Activated CD4-positive, alpha-beta T cell treated with anti-CD3 and anti-CD28 coated beads for 36 hours (primary cell): ENCODE data around the gene RASA2. TPM values are rescaled to one million over a fixed set of nuclear protein-coding genes. Genes with fewer than 3 reads are reported as not detected.
A peak's percentile ranks its signal among the peaks of the same experiment; 100 is the strongest.

ENCODE experiments used
- ATAC-seq: fragments of 200-7000 bp; cut with Tn5 transposase; one replicate; pipeline ENCODE4 v1.10.0; 2021; ENCODE audit warnings: mild to moderate bottlenecking, moderate library complexity
- CTCF ChIA-PET: fragments of 350-600 bp; sonication (Branson Sonifier 250); formaldehyde crosslinking; loops from one replicate; lab custom pipeline; 2021; ENCODE audit warnings: antibody characterized with exemption; lab: Charles Lee
- POLR2A ChIA-PET: fragments of 350-600 bp; sonication (Branson Sonifier 250); formaldehyde crosslinking; loops from one replicate; lab custom pipeline; 2021; ENCODE audit warnings: antibody characterized with exemption, inconsistent platforms; lab: Charles Lee
- DNase-seq: peaks from one replicate; pipeline ENCODE4 v3.0.0-alpha.2; 2020
- H3K27ac Mint-ChIP-seq: one replicate; pipeline ENCODE4 v1.8.0; 2021; ENCODE audit warnings: mixed read lengths
- H3K27me3 Mint-ChIP-seq: one replicate; pipeline ENCODE4 v1.8.0; 2021; ENCODE audit warnings: mixed read lengths
- H3K36me3 Mint-ChIP-seq: one replicate; pipeline ENCODE4 v1.8.0; 2021; ENCODE audit warnings: low read depth, mixed read lengths
- H3K4me1 Mint-ChIP-seq: one replicate; pipeline ENCODE4 v1.8.0; 2021; ENCODE audit warnings: mixed read lengths
- H3K4me3 Mint-ChIP-seq: one replicate; pipeline ENCODE4 v1.8.0; 2021; ENCODE audit warnings: mild to moderate bottlenecking, moderate library complexity, mixed read lengths
- H3K9me3 Mint-ChIP-seq: one replicate; pipeline ENCODE4 v1.8.0; 2021; ENCODE audit warnings: low read depth, mixed read lengths
- intact Hi-C, 2 experiments: fragments of 100-400 bp; cut with DNase I in 1 of 2; cut with micrococcal nuclease in 1 of 2; formaldehyde crosslinking; loops; one replicate each; pipeline versions ENCODE4 v1.14.2 to v1.15.1; 2022 to 2024; cut with DNase I, micrococcal nuclease
- total RNA-seq, 2 experiments: library from RNA; stranded (reverse); gene quantifications; one replicate each; pipeline ENCODE4 v1.2.3, GENCODE V29; 2021

RASA2 gene
- total RNA-seq, 2 experiments from 2014 or later = 30.8 to 32.0 TPM

- intact Hi-C loops = no loop called here
- POLR2A ChIA-PET = no interaction called here
- Mint-ChIP-seq H3K4me3 (no peak overlapping the region), H3K27me3 (no peaks in the 10 kb centered on the region), H3K9me3 (peaks cover 7% of the 10 kb centered on the region), H3K36me3 (no peaks in the 10 kb centered on the region), H3K4me1 (no peaks in the 10 kb centered on the region), H3K27ac (no peak overlapping the region)
- no peak for DNase-seq
- CTCF ChIA-PET = interaction anchor here (0.8 to 1.1 kb wide), 3 partner anchors 41 to 329 kb away, joined by 3 read pairs; no protein-coding TSS in a partner anchor
- no peak for ATAC-seq
Measured at GRCh38 chr3:141632779-141633374, 146.1 kb downstream of the RASA2 start.

- intact Hi-C loops = loop anchor here in 1 of 2 experiments (10.0 kb wide), 1 partner anchor 287 kb away; no protein-coding TSS in a partner anchor
- H3K9me3 Mint-ChIP-seq = no peaks in the 10 kb centered on the region
- no peak overlapping the region for H3K4me3 Mint-ChIP-seq
- ATAC-seq = no peak
- no peaks in the 10 kb centered on the region for H3K36me3 Mint-ChIP-seq
- ChIA-PET POLR2A (no interaction called here), CTCF (no interaction called here)
- DNase-seq = no peak
- H3K4me1 Mint-ChIP-seq = no peaks in the 10 kb centered on the region
- no peaks in the 10 kb centered on the region for H3K27me3 Mint-ChIP-seq
- H3K27ac Mint-ChIP-seq = no peak overlapping the region
Measured at GRCh38 chr3:141642215-141642614, 155.4 kb downstream of the RASA2 start.

GRCh38 chr3:141643391-141643790 is 156.6 kb downstream of the RASA2 start:
- H3K4me1 Mint-ChIP-seq = no peaks in the 10 kb centered on the region
- DNase-seq = no peak
- H3K27ac Mint-ChIP-seq = no peak overlapping the region
- intact Hi-C loops = loop anchor here in 1 of 2 experiments (10.0 kb wide), 1 partner anchor 289 kb away; no protein-coding TSS in a partner anchor
- H3K36me3 Mint-ChIP-seq = no peaks in the 10 kb centered on the region
- ChIA-PET POLR2A (no interaction called here), CTCF (interaction anchor here (0.6 to 2.8 kb wide), 6 partner anchors 15 to 320 kb away, joined by 3 to 21 read pairs (median 6); no protein-coding TSS in a partner anchor)
- no peak overlapping the region for H3K4me3 Mint-ChIP-seq
- no peak for ATAC-seq
- no peaks in the 10 kb centered on the region for H3K27me3 Mint-ChIP-seq
- H3K9me3 Mint-ChIP-seq = no peaks in the 10 kb centered on the region

- Mint-ChIP-seq H3K27ac (no peak overlapping the region), H3K9me3 (no peaks in the 10 kb centered on the region), H3K36me3 (no peaks in the 10 kb centered on the region), H3K27me3 (no peaks in the 10 kb centered on the region), H3K4me3 (no peak overlapping the region), H3K4me1 (no peaks in the 10 kb centered on the region)
- POLR2A ChIA-PET = no interaction called here
- DNase-seq = no peak
- CTCF ChIA-PET = interaction anchor here (0.6 to 2.8 kb wide), 14 partner anchors 12 to 320 kb away, joined by 3 to 21 read pairs (median 4); no protein-coding TSS in a partner anchor
- no peak for ATAC-seq
- intact Hi-C loops = loop anchor here (1.0 to 10.0 kb wide), 3 partner anchors 67 to 289 kb away; no protein-coding TSS in a partner anchor
Measured at GRCh38 chr3:141643796-141644195, 157.0 kb downstream of the RASA2 start.

GRCh38 chr3:141644931-141645330 is 158.1 kb downstream of the RASA2 start:
- H3K36me3 Mint-ChIP-seq = no peaks in the 10 kb centered on the region
- POLR2A ChIA-PET = no interaction called here
- intact Hi-C loops = loop anchor here (1.0 to 10.0 kb wide), 4 partner anchors 68 to 290 kb away; no protein-coding TSS in a partner anchor

GRCh38 chr3:141646760-141647561 is 160.1 kb downstream of the RASA2 start:
- POLR2A ChIA-PET = no interaction called here
- no peaks in the 10 kb centered on the region for H3K9me3 Mint-ChIP-seq
- intact Hi-C loops = loop anchor here in 1 of 2 experiments (5.0 to 10.0 kb wide), 2 partner anchors 265 to 292 kb away; no protein-coding TSS in a partner anchor
- H3K36me3 Mint-ChIP-seq = no peaks in the 10 kb centered on the region
- DNase-seq (no peak), ATAC-seq (peak; percentile 57)
- H3K4me3 Mint-ChIP-seq = no peak overlapping the region
- H3K27ac Mint-ChIP-seq = no peak overlapping the region
- H3K4me1 Mint-ChIP-seq = no peaks in the 10 kb centered on the region
- CTCF ChIA-PET = interaction anchor here (0.9 kb wide), 1 partner anchor 11 kb away, joined by 3 read pairs; no protein-coding TSS in a partner anchor
- H3K27me3 Mint-ChIP-seq = peaks cover 2% of the 10 kb centered on the region

More at GRCh38 chr3:141644931-141645330, 158.1 kb downstream of the RASA2 start:
- no peak overlapping the region for H3K4me3 Mint-ChIP-seq
- no peaks in the 10 kb centered on the region for H3K4me1 Mint-ChIP-seq
- no peak overlapping the region for H3K27ac Mint-ChIP-seq
- CTCF ChIA-PET = interaction anchor here (0.5 to 2.8 kb wide), 15 partner anchors 9 to 332 kb away, joined by 3 to 21 read pairs (median 4); no protein-coding TSS in a partner anchor
- peak; percentile 95 for ATAC-seq
- peak; percentile 88 for DNase-seq
- no peaks in the 10 kb centered on the region for H3K9me3 Mint-ChIP-seq
- no peaks in the 10 kb centered on the region for H3K27me3 Mint-ChIP-seq

GRCh38 chr3:141647562-141647915 is 160.7 kb downstream of the RASA2 start:
- no peaks in the 10 kb centered on the region for H3K4me1 Mint-ChIP-seq
- peaks cover 2% of the 10 kb centered on the region for H3K27me3 Mint-ChIP-seq
- no peaks in the 10 kb centered on the region for H3K36me3 Mint-ChIP-seq
- ChIA-PET CTCF (interaction anchor here (0.9 kb wide), 1 partner anchor 11 kb away, joined by 3 read pairs; no protein-coding TSS in a partner anchor), POLR2A (no interaction called here)
- no peak for ATAC-seq
- no peak for DNase-seq
- intact Hi-C loops = loop anchor here in 1 of 2 experiments (5.0 to 10.0 kb wide), 2 partner anchors 265 to 293 kb away; no protein-coding TSS in a partner anchor
- no peak overlapping the region for H3K4me3 Mint-ChIP-seq
- H3K27ac Mint-ChIP-seq = no peak overlapping the region
- no peaks in the 10 kb centered on the region for H3K9me3 Mint-ChIP-seq

DNA sequence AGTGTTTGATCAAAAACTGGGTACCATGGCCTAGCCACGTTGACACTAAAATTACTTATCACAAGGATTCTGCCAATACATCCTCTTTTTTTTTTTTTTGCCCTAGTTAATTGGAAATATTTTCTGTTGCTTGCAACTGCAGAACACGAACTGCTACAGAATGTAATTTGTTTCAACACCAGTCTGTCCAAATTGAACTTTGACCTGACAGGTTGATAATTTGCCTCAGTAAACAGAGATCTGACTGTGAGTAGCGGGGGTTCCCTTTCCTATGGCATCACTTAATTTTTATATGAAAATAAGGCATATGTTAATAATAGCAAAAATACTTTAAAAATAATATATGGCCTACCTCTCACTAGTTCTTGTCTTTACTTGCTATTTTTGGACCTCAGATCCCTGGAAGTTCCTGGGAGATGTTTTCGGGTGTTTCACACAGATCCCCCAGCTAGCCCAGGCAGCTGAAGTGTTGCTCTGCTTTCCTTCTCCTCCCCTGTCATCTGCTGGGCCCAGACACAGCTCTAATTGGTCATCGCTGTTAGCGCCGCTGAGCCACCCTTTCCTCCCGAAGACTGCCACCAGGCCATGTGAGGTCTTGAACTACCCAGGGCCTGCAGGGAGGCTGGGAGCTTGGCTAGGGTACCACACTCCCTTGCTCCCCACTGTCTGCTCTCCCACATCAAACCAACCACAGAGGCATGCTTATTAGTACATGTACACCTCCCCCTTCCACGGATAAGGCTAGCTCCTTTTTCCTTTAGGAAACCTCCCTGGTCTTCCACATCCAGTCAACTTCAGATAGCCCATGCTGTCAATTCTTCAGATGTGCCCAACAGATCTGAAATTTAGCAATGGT is 161.5 kb downstream of the RASA2 start:
- DNase-seq (no peak), ATAC-seq (no peak)
- H3K27ac Mint-ChIP-seq = no peak overlapping the region
- H3K36me3 Mint-ChIP-seq = no peaks in the 10 kb centered on the region
- no peak overlapping the region for H3K4me3 Mint-ChIP-seq
- H3K27me3 Mint-ChIP-seq = peaks cover 2% of the 10 kb centered on the region
- CTCF ChIA-PET = interaction anchor here (0.6 to 0.9 kb wide), 3 partner anchors 11 to 85 kb away, joined by 3 to 4 read pairs (median 3); no protein-coding TSS in a partner anchor
- intact Hi-C loops = loop anchor here in 1 of 2 experiments (5.0 to 10.0 kb wide), 2 partner anchors 264 to 293 kb away; no protein-coding TSS in a partner anchor
- no peaks in the 10 kb centered on the region for H3K4me1 Mint-ChIP-seq
- POLR2A ChIA-PET = no interaction called here
- H3K9me3 Mint-ChIP-seq = no peaks in the 10 kb centered on the region

- Mint-ChIP-seq H3K4me1 (no peaks in the 10 kb centered on the region), H3K27ac (no peak overlapping the region), H3K9me3 (no peaks in the 10 kb centered on the region), H3K4me3 (no peak overlapping the region), H3K36me3 (no peaks in the 10 kb centered on the region), H3K27me3 (peaks cover 2% of the 10 kb centered on the region)
- ChIA-PET POLR2A (no interaction called here), CTCF (interaction anchor here (0.6 kb wide), 2 partner anchors 9 to 415 kb away, joined by 3 to 4 read pairs; no protein-coding TSS in a partner anchor)
- no peak for ATAC-seq
- DNase-seq = no peak
- intact Hi-C loops = loop anchor here in 1 of 2 experiments (5.0 to 10.0 kb wide), 2 partner anchors 262 to 295 kb away; no protein-coding TSS in a partner anchor
Measured at GRCh38 chr3:141649871-141650270, 163.0 kb downstream of the RASA2 start.

DNA sequence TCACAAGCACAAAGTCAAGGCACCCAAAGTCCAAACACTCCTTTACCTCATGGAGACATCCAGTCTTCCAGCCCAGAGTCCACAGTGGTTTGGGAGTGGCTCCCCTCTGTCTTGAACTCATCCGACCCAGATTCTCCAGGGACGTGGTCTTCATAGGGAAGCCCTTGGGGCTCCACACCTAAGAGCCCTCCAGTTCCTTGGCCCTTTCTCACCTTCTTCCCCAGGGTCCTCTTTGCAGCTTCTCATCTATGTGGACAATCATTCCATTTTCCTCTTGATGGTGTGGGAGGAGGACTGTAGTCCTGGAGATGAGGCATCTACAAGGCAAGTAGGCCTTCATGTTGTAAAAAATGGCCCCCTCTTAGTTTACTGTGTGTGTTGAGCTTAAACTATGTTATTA is 164.0 kb downstream of the RASA2 start:
- Mint-ChIP-seq H3K27ac (no peak overlapping the region), H3K9me3 (no peaks in the 10 kb centered on the region), H3K27me3 (peaks cover 2% of the 10 kb centered on the region), H3K4me3 (no peak overlapping the region), H3K36me3 (no peaks in the 10 kb centered on the region), H3K4me1 (no peaks in the 10 kb centered on the region)
- POLR2A ChIA-PET = no interaction called here
- intact Hi-C loops = no loop called here
- CTCF ChIA-PET = interaction anchor here (0.6 to 0.7 kb wide), 2 partner anchors 27 to 71 kb away, joined by 3 to 4 read pairs; no protein-coding TSS in a partner anchor
- DNase-seq (no peak), ATAC-seq (no peak)
